ENCODE measurements around the gene SOSTDC1. TPM values are rescaled to one million over a fixed set of nuclear protein-coding genes. Genes with fewer than 3 reads are reported as not detected.
"Not testable (repeated sequence)": the region's sequence is repeated elsewhere in the genome, so short reads cannot be mapped to it uniquely, and the experiment has no call there.

Gene SOSTDC1
- polyA plus RNA-seq, 4 donors: 43.8 to 63.3 (median 52.1) TPM

DNA sequence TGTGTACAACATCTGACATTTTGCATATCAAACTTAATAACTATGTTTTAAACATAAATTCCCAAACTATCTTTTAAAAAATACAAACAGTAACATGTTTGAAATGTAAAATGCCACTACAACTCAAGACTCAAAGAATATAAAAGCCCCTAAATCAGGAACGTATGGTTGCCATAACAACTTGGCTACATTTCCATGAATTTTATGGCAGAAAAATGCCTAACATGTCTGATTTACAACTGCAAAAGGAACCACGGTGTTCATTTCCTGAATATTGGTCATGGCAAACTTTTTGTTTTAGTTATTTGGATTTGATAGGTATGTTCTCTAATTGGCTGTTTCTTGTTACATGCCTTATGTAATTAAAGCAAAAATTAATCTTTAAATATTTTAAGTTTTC lies 2.0 kb downstream of the SOSTDC1 start:
- DNase-seq (ENCODE audit: low read depth in 4 of 4, low spot score in 2 of 4): no peak

DNA sequence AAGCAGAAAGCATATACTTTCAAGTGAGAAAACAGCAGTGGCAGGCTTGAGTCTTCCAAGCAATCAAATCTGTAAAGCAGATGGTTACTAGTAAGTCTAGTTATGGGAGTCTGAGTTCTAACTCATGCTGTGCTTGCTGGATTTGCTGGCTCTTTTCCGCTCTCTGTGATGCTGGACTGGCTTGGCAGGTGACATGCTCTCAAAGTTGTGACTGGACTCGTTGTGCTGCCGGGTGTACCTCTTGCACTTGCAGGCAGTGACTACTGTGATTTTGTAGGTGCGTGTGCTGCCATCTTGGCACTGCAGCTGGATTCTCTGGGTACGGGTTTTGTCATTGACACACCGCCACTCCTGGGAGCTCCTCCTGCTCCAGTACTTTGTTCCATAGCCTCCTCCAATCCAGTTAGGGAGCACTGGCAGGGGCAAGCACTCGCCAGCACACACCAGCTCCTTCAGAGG lies 3.1 kb downstream of the SOSTDC1 start:
- DNase-seq (ENCODE audit: low read depth in 4 of 4, low spot score in 2 of 4): no peak

DNA sequence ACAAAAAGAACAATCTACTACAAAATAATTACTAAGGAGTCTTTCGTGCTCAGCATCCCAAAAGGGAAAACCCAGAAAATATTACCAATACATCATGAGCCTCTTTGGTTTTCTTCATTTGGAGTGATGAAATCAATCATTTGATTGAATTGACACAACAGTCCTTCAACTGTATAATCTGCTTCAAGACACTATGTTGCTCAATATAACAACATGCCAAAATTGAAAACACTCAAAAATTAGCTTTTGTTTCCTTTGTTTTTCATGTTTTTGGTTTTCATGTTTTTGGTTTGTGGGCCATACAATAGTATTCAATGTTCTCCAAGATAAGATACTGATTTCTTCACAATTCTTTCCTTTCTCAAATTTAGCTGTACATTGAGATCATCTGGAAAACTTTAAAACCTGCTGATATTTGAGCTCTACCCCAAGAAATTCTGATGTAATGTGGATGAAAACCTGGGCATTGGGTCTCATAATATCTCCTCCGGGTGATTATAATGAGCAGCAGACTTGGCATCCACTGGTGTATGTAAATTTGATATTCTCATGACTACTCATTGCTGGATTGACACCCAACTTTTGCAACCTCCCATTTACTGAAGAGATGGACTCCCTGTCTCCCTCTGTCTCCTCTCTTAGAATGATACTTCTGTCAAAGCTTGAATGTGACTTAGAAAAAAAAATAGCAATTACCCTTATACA lies 4.6 kb downstream of the SOSTDC1 start:
- no peak for DNase-seq (ENCODE audit: low read depth in 4 of 4, low spot score in 2 of 4)

DNA sequence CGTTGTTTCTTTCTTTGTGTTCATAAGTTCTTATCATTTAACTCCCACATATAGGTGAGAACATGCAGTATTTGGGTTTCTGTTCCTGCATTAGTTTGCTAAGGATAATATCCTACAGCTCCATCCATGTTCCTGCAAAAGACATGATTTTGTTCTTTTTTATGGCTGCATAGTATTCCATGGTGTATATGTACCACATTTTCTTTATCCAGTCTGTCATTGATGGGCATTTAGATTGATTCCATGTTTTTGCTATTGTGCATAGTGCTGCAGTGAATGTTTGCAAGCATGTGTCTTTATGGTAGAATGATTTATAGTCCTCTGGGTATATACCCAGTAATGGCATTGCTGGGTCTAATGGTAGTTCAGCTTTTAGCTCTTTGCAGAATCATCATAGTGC lies 9.2 kb downstream of the SOSTDC1 start:
- DNase-seq (ENCODE audit: low read depth in 4 of 4, low spot score in 2 of 4): not testable (repeated sequence)

DNA sequence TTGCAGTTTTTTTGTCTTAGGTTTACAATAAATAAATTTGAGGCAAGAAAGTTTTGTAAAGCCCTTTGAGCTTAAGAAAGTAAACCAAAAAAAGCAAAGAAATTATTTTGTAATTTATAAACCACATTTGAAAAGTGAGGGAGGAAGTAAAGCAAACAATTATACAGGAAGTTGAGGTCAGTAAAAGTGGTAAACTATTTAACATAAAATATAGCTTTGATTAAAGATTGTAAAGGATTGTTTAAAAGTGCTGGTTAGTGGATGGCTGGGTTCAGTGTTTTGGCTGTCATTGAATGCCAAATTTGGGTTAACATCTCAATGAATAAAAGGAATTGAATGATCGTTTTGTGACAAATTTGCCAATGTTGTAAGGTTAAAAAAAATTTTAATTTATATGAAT lies 9.9 kb downstream of the SOSTDC1 start:
- no peak for DNase-seq (ENCODE audit: low read depth in 4 of 4, low spot score in 2 of 4)

DNA sequence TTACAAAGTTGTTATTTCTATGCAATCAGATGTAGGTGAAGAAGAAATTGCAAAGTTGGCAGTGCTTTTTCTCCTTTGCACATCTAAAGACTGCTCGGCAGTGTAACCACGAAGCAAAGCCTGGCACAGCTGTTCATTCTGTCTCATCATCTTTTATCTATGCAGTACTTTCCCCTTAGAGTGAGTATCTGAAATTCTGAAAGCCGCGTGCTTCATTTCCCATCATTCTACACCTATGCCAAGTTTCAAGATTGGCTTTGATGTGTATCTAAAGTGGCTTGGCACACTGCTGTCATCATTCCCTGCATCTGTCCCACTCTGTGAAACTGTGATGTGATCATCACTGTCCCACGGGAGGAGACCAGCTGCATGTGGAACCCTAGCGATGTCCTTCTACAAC lies 15.2 kb downstream of the SOSTDC1 start:
- DNase-seq (ENCODE audit: low read depth in 4 of 4, low spot score in 2 of 4): no peak

DNA sequence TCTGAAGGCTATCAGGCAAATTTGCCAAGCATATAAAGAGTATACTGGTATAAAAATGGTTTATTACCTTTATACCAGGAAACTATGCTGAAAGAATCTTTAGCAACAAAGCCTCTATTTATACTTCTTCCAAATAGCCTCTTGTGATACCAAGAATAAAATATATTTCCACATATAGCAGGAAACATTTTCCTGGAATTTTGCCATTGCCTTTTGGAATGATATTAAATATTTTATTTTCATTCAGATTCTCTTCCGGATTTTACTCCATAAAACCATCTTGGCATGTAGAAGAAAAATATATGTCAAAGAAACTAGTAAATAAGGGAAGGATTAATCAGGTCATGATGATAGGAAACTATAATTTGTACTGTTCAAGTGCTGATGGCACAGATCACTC lies 17.7 kb downstream of the SOSTDC1 start:
- no peak for DNase-seq (ENCODE audit: low read depth in 4 of 4, low spot score in 2 of 4)

DNA sequence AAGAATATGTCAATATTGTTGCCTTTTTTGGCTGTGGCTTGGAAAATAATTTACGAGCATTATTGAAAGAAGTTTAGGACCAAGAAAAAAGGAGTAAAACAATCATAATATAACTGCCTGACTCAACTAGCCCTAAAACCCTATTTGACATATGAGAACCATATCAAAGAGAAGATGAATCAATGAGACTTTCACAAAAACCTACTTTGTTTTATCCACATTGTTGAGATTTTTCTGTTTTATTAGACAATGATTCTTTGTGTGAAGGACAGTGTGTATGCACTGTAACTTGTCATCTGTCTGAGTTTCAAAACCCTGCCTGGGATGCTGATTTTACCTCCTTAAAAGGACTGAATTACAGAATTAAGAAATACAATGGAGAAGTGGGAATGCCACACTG lies 19.0 kb downstream of the SOSTDC1 start:
- DNase-seq (ENCODE audit: low read depth in 4 of 4, low spot score in 2 of 4): no peak

DNA sequence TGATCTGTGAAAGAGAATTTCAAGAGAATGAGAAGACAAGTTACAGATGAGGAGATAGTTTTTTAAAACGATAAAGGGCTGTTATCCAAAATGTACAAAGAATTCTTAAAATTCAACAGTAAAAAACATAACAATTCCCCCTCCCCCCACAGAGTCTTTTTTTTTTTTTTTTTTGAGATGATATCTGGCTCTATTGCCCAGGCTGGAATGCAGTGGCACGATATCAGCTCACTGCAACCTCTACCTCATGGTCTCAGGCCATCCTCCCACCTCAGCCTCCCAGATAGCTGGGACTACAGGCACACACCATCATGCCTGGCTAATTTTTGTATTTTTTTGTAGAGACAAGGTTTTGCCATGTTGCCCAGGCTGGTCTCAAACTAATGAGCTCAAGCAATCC lies 21.7 kb downstream of the SOSTDC1 start:
- DNase-seq (ENCODE audit: low read depth in 4 of 4, low spot score in 2 of 4): not testable (repeated sequence)

DNA sequence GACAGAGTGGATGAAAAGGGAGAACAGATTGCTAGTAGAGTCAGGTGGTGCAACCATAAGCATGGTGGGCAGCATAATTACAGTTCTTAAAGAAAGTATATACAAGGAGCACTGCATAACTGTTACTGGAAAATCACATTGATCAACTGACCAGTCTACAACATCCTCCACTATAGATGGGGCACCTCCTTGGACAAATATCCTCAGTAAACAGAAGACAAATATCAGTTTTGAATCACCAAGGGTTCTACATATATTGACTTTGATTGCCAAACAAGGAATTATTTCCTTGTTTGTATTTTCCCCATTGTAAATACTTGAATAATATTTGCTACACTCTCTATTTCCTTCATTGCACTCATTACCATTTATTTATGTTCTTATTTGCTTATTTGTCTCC lies 26.6 kb downstream of the SOSTDC1 start:
- DNase-seq (ENCODE audit: low read depth in 4 of 4, low spot score in 2 of 4): no peak

DNA sequence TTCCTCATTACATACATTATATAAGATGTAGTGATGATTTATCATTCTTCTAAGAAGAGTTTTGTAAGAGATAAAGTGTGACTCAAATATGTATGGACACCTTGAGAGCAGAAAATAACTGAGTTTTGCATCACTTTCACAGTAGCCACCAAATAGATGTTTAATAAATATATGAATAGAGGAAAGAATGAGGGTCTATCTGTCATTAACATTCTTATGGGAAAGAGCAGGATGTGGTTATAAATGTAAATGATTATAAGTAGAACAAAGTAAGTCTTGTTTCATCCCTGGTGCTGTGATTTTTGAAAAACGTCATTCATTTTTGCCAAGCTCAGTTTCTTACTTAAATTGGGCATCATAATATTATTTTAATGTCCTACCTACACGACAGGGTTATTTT lies 29.2 kb downstream of the SOSTDC1 start:
- no peak for DNase-seq (ENCODE audit: low read depth in 4 of 4, low spot score in 2 of 4)

DNA sequence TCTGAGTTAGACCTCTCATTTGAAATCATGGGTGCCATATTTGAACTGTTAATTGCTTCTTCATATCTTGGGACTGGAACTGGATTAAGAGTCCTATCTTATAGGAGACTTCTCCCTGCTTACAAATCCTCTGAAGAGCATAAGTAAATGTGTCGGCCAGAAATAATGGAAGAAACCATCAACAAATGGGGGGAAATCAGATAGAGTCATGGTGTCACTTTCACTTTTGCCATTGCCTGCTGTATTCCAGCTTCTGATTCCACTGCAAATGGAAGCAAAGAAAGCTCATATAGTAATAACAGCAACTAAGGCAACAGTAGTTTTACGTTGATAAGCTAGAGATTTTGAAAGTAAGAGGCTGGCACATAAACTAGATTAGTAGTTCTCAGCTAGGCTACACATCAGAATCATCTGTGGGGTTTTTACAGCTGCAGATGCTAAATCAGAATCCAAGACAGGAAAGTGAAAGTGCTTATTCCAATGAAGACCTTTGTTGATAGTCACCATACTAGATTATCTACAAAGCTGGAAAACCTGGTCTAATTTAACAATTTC lies 31.9 kb downstream of the SOSTDC1 start:
- no peak for DNase-seq (ENCODE audit: low read depth in 4 of 4, low spot score in 2 of 4)

DNA sequence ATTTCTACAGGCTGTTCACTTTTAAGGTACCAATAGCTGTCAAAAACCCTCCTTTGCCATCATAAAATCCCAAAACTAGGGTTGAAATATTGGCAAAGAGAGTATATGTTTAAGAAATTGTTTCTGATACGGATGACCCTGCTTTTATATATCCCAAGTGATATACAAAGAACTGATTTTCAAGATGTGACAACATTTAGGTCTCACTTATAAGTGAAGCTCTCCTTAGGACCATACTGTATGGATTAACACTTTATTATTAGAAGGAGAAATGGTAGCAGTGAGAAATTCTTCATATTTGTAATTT lies 33.2 kb downstream of the SOSTDC1 start:
- DNase-seq (ENCODE audit: low read depth in 4 of 4, low spot score in 2 of 4): no peak

DNA sequence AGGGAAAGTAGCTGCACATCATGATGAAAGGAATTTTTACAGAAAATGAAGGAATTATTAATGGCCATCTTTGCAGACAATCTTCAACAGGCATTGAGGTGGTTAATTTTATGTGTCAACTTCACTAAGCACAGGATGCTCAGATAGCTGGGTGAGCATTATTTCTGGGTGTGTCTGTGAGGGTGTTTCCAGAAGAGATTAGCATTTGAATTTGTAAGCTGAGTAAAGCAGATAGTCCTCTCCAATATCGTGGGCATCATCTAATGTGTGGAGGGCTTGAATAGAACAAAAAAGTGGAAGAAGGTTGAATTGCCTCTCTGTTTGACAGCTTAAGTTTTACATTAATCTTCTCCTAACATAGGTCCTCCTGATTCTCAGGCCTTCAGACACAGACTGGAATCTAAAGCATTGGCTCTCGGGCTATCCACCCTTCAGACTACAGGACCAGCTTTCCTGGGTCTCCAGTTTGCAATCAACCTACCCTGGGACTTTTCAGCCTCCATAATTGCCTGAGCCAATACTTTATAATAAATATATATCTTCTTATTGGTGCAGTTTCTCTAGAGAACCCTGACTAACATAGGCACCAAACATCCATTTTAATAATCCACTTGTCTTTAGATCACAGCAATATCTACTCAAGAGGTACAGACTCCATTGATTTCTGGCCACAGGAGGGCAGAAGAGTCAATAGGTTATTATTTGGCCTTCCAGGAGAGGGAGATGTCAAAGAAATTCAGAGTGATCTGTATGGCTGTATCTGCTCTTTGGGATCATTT lies 33.7 kb downstream of the SOSTDC1 start:
- no peak for DNase-seq (ENCODE audit: low read depth in 4 of 4, low spot score in 2 of 4)

DNA sequence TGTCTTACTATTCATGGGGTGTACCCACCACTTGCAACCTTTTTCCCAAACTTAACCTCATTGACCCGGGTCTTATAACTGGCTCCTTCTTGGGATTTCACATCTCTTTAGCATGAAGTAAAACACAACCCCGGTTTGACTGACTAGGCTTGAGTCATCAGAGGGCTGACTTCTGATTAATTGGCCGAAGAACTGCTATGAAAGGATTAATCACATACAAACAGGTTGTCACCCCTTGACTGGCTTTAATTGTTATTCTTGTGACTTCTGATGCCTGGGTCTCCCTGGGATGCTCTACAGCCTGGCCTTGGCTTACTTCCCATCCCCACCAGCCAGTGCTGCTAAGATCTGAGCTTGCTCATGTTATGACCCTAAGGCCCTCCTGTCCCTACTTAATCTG lies 35.4 kb downstream of the SOSTDC1 start:
- no peak for DNase-seq (ENCODE audit: low read depth in 4 of 4, low spot score in 2 of 4)

DNA sequence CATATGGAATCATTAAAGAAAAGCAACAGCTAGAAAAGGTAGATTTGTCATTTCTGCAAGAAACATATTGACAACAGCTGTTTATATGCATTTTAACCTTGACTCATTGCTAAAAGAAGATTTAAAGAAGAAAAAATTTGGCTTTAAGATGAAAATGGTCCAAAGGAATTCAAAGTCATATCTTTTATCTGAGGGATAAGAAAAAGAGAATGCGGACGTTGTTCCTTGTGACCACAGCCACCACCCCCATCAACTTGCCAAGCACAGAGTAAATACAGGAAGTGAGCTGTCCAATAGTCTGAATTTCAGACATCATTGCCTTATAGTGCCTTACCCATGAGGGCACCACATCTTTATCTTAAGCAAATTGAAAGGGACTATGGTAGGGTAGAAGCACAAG lies 36.9 kb downstream of the SOSTDC1 start:
- DNase-seq (ENCODE audit: low read depth in 4 of 4, low spot score in 2 of 4): no peak

DNA sequence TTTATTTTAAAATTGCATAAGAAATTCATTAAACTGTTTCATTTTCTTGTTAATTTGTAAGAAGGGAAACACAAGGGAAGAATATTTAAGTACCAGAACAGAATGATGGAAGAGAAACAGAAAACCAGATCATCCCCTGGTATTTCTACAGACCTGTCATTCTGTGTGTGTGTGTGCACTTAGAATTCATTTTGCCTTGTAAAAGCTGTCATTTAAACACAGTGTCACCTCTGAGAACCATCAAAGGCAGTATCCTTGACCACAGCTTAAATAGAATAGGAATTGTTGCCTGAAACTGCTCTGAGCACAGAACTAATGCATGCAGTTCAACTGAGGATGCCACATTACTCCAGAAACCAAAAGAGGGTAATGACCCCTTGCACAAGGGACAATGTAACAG lies 37.4 kb downstream of the SOSTDC1 start:
- DNase-seq (ENCODE audit: low read depth in 4 of 4, low spot score in 2 of 4): no peak

DNA sequence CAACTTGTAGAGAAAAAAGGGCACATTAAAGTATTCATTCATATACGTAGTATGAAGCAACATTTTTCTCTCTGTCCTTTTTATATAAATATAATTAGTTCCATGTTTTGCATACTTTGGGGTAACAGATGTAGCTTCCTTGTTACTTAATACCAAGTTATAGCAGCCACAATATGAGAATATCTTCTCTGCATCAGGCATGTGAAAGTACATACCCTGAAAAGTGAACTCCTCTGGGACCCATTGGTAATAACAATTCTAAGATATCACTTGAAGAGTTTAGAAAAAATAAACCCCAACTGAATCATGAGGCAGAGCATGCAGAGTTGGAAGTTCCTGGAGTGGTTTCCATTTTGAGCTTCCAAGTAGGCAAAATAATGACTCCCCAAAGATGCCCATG lies 41.8 kb downstream of the SOSTDC1 start:
- DNase-seq (ENCODE audit: low read depth in 4 of 4, low spot score in 2 of 4): no peak

DNA sequence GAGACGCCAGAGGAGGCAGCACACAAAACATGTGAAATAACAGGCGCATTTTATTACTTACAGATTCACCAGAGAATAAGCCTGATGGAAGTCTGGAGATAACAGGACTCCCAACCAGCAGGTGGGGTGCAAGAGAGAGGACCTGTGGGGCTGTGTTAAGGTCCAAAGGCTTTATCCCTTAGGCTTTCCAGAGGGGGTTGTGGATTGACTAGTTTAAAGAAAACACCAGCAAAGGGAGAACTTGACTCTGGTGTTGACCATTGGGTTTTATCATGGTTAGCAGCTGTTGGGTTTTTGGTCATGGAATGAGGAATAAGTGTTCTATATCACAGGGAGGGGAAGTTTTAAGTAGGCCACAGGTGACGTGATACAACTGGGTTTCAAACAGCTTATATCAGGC lies 42.6 kb downstream of the SOSTDC1 start:
- no peak for DNase-seq (ENCODE audit: low read depth in 4 of 4, low spot score in 2 of 4)

DNA sequence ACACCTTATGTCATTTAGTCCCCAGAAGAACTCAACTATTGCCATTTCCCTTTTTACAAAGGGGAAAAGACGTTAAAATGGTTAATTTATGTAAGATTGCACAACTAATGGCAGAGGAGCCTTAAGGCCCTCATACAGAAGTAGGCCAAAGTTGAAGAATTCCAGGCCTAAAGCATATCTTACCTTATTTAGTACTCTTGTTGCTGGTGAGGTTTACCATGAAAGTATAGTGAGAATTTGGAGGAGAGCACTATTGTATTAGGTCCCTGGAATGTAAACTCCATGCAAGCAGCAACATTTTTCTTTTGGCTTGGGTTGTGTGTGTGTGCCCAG lies 43.5 kb downstream of the SOSTDC1 start:
- DNase-seq (ENCODE audit: low read depth in 4 of 4, low spot score in 2 of 4): no peak

DNA sequence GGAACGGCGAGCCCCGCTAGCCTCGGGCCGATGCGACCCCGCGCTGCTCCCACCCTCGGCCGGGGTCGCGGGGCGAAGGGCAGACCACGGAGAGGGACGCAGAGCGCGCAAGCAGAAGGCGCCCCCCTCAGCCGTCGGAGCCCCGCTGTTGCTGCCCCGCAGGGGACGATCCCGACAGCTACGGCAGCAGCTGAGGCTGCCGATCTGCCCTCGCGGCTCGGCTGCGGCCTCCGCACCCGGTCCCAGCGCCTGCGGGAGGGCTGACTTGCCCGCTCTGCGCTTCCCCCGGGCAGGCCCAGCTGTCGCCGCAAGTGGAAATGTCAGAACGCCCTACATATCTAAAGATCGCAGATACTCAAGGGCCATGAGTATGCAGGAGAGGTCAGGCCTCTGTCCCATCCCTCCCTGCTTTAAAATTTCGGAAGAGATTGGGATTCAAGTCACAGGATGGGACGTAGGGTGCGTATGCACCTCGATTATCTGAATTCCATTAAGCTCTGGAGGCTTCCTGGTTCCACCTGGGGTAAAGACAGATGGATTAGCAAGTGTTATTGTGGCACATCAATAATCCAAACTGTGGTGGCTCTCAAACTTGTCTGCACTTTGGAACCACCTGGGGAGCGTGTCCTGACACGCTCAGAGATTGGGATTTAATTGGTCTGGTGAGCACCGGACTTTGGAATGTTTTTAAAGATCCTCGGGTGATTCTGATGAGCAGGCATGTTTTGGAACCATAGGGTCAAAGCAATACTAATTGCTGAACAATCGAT lies 44.0 kb downstream of the SOSTDC1 start, which contains the start of gene CRPPA:
Gene CRPPA, minus strand, starts transcription at position 206 of the 770 bp plus-strand sequence. CDS start 216 bp downstream, outside the sequence.
- peak in 2 of 4 donors; percentile 34 to 68 for DNase-seq (ENCODE audit: low read depth in 4 of 4, low spot score in 2 of 4)

All from left renal cortex interstitium (tissue), 4 donors.